AG04449 (cell line): ENCODE results near the gene RNU2-63P.
"Not testable (repeated sequence)": the region's sequence is repeated elsewhere in the genome, so short reads cannot be mapped to it uniquely, and the experiment has no call there.

ENCODE experiments used
- CTCF ChIA-PET: fragments of 350-600 bp; formaldehyde crosslinking; extraction: SDS; loops from one replicate; lab custom pipeline; 2021; ENCODE audit warnings: antibody characterized with exemption; lab: Yijun Ruan, JAX
- POLR2A ChIA-PET: fragments of 400-600, 350-600 bp; formaldehyde crosslinking; extraction: SDS; loops from one replicate; lab custom pipeline; 2020; ENCODE audit warnings: antibody characterized with exemption, inconsistent platforms; lab: Yijun Ruan, JAX
- DNase-seq: peaks from one replicate; pipeline ENCODE4 v3.0.0-alpha.2; 2010; ENCODE audit warnings: low read depth, low spot score
- H3K4me3 ChIP-seq: 2 replicates; pipeline ENCODE4 v1.5.1; 2011; ENCODE audit warnings: low read depth, mild to moderate bottlenecking, control low read depth, low read length
- TF ChIP-seq, protein P1 (sequence below): IDR thresholded peaks from one replicate; pipeline ENCODE4 v1.5.1; 2011; ENCODE audit warnings: mild to moderate bottlenecking, moderate library complexity, low read length, control low read depth, inconsistent platforms; ENCODE audit not compliant: insufficient read depth; ENCODE audit errors: missing control alignments

Gene RNU2-63P

GRCh38 chr2:88010136-88010535 is 6.2 kb downstream of the RNU2-63P start:
- CTCF ChIA-PET, result interaction anchor here (1.2 to 1.9 kb wide), 2 partner anchors 8 to 51 kb away, joined by 3 to 13 read pairs; no protein-coding TSS in a partner anchor
- no peak for DNase-seq
- TF ChIP-seq, protein P1, sequence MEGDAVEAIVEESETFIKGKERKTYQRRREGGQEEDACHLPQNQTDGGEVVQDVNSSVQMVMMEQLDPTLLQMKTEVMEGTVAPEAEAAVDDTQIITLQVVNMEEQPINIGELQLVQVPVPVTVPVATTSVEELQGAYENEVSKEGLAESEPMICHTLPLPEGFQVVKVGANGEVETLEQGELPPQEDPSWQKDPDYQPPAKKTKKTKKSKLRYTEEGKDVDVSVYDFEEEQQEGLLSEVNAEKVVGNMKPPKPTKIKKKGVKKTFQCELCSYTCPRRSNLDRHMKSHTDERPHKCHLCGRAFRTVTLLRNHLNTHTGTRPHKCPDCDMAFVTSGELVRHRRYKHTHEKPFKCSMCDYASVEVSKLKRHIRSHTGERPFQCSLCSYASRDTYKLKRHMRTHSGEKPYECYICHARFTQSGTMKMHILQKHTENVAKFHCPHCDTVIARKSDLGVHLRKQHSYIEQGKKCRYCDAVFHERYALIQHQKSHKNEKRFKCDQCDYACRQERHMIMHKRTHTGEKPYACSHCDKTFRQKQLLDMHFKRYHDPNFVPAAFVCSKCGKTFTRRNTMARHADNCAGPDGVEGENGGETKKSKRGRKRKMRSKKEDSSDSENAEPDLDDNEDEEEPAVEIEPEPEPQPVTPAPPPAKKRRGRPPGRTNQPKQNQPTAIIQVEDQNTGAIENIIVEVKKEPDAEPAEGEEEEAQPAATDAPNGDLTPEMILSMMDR, result no peak
- POLR2A ChIA-PET, result no interaction called here
- no peak overlapping the region for H3K4me3 ChIP-seq

GRCh38 chr2:88006912-88007439 is 9.4 kb downstream of the RNU2-63P start:
- CTCF ChIA-PET, result no interaction called here
- H3K4me3 ChIP-seq, result no peak overlapping the region
- DNase-seq, result no peak
- TF ChIP-seq, protein P1, result no peak
- POLR2A ChIA-PET, result no interaction called here

- DNase-seq, result no peak
- ChIA-PET POLR2A (no interaction called here), CTCF (interaction anchor here (2.0 kb wide), 1 partner anchor 10 kb away, joined by 4 read pairs; no protein-coding TSS in a partner anchor)
These were observed 10.6 kb downstream of the RNU2-63P start for GRCh38 chr2:88005776-88006175.

GRCh38 chr2:88003074-88003755 is 13.1 kb downstream of the RNU2-63P start:
- DNase-seq, result no peak
- TF ChIP-seq, protein P1, result no peak
- ChIA-PET POLR2A (no interaction called here), CTCF (interaction anchor here (1.1 to 1.5 kb wide), 2 partner anchors 9 to 57 kb away, joined by 4 to 5 read pairs; no protein-coding TSS in a partner anchor)
- H3K4me3 ChIP-seq, result peak overlapping the region; percentile 15; the same call in 1 of the 2 replicates

More at GRCh38 chr2:88005776-88006175, 10.6 kb downstream of the RNU2-63P start:
- TF ChIP-seq, protein P1, result no peak
- no peak overlapping the region for H3K4me3 ChIP-seq

GRCh38 chr2:88002359-88002707 is 14.0 kb downstream of the RNU2-63P start:
- DNase-seq, result no peak
- ChIA-PET POLR2A (interaction anchor here (0.5 kb wide), 1 partner anchor 14 kb away, joined by 3 read pairs; no protein-coding TSS in a partner anchor), CTCF (interaction anchor here (0.7 to 2.2 kb wide), 9 partner anchors 8 to 160 kb away, joined by 3 to 13 read pairs (median 4); no protein-coding TSS in a partner anchor)
- TF ChIP-seq, protein P1, result no peak
- H3K4me3 ChIP-seq, result no peak overlapping the region

DNA sequence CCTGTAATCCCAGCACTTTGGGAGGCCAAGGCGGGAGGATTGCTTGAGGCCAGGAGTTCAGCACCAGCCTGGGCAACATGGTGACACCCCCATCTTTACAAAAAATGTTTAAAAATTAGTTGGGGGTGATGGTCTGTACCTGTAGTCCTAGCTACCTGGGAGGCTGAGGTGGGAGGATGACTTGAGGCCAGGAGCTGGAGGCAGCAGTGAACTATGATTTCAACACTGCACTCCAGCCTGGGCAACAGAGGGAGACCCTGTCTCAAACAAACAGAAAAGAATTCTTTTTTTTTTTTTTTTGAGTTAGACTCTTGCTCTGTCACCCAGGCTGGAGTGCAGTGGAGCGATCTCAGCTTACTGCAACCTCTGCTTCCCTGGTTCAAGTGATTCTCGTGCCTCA is 15.9 kb downstream of the RNU2-63P start:
- ChIA-PET POLR2A (interaction anchor here (0.6 kb wide), 1 partner anchor 180 kb away, joined by 3 read pairs; no protein-coding TSS in a partner anchor), CTCF (interaction anchor here (2.1 kb wide), 1 partner anchor 13 kb away, joined by 8 read pairs; no protein-coding TSS in a partner anchor)
- not testable (repeated sequence) for H3K4me3 ChIP-seq, DNase-seq
